WI38 (cell line): ENCODE results near the gene KCNJ10.

Source experiments
- H3K4me3 ChIP-seq: 2 replicates; pipeline ENCODE4 v1.5.1; 2011; ENCODE audit warnings: low read depth, mild to moderate bottlenecking, control low read depth, low read length
- TF ChIP-seq, protein P1 (sequence below): IDR thresholded peaks from 2 replicates; pipeline ENCODE4 v1.5.1; 2012; ENCODE audit warnings: low read depth, mild to moderate bottlenecking, control low read depth, low read length

KCNJ10 gene

DNA sequence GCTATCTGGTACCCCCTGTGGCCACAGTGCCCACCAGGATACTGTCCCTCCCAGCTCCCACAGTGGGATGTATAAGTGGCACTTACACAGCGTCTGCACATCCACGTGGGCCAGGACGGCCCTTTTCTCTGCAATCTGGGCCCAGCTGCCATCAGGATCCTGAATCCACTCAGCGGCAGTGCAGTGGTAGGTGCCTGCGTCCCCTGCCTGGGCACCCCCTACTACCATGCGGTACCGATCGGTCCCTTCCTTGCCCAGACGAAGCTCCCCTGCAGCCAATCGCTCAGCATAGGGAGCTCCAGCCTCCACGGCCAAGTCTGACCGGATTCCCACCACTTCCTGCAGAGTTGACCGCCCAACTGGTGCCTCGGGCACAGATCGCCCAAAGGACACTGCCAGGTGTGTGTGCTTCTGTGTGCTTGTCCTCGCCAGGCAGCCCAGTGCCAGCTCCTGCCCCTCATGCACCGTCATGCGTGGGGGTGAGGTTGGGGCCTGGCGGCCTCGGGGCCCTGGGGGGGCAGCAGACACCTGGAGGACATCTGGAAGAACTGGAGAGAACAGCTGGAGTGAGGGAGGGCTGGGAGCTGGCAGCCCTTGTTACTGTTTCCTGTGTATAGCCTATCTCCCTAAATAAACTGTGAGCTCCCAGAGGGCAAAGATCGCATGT lies 23.8 kb upstream of the KCNJ10 start:
- TF ChIP-seq, protein P1, sequence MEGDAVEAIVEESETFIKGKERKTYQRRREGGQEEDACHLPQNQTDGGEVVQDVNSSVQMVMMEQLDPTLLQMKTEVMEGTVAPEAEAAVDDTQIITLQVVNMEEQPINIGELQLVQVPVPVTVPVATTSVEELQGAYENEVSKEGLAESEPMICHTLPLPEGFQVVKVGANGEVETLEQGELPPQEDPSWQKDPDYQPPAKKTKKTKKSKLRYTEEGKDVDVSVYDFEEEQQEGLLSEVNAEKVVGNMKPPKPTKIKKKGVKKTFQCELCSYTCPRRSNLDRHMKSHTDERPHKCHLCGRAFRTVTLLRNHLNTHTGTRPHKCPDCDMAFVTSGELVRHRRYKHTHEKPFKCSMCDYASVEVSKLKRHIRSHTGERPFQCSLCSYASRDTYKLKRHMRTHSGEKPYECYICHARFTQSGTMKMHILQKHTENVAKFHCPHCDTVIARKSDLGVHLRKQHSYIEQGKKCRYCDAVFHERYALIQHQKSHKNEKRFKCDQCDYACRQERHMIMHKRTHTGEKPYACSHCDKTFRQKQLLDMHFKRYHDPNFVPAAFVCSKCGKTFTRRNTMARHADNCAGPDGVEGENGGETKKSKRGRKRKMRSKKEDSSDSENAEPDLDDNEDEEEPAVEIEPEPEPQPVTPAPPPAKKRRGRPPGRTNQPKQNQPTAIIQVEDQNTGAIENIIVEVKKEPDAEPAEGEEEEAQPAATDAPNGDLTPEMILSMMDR = no peak
- H3K4me3 ChIP-seq = no peak overlapping the region

DNA sequence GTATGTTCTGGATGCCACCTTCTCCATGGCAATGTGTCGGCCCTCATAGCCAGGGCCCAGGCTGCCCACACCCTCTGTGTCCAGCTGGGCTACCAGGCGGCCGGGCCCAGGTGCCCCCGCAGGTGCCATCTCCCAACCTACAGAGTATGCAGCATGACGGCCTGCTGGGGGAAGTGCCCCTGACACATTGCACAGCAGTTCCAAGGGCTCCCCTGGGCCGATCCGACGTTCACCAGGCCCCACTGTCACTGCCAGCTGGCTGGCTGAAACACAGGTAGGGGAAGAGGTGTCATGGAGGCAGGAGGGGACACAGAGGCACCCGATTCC lies 23.1 kb upstream of the KCNJ10 start:
- H3K4me3 ChIP-seq = no peak overlapping the region
- TF ChIP-seq, protein P1 = no peak

DNA sequence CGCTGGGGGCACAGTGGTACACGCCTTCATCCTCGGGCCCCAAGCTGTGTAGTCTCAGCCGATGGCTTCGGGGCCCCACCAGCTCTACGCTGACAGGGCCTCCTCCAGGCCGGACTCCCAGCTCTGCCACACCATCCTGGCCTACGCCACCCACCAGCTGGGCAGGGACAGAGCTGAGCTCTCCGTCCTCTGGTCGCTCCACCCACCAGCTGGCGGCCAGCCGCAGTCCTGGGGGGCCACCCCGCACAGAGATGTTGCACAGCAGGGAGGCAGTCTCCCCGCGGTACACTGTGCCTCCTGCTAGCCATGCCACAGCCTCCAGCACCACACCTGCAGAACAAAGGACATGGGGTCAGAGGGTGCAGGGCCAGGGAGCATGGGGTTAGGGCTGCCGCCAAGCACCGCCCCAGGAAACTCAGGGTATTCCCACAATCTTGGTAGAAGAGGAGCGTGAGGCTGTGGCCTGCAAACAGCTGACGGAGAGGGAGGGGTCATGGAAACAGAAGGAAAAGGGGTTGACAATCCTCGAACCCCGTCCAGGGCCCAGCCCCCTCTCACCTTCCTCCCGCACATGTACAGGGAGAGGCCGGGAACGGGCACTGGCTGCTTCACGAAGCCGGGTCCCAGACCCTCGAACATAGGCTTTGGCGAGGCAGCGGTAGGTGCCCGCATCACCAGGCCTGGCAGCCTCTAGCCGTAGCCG lies 22.6 kb upstream of the KCNJ10 start:
- H3K4me3 ChIP-seq = no peak overlapping the region
- TF ChIP-seq, protein P1 = no peak

DNA sequence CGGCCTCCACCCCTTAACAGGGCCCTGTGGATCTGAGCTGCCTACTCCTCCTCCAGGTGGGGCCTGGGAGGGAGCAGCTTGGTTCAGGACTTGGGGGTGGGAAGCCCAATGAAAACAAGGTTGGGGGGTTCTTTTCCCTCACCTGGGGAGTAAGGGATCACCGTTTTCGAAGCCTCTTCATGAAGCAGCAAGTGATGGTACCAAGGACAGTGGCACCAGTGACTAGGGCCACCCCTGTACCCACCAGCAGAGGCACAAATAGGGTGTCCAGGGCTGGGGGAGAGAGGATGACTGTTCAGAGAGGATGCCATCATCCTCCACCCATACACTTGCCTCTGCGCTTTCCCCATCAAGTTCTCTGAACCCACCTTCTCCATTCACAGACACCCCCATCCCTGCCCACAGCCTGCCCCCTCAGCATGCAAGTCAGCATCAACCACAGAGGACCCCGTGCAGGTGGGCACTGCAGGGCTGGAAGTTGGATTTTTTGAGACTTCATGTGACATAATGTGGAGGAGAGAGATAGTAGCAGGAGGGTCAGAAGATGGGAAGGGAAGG lies 21.8 kb upstream of the KCNJ10 start:
- TF ChIP-seq, protein P1 = no peak
- no peak overlapping the region for H3K4me3 ChIP-seq

DNA sequence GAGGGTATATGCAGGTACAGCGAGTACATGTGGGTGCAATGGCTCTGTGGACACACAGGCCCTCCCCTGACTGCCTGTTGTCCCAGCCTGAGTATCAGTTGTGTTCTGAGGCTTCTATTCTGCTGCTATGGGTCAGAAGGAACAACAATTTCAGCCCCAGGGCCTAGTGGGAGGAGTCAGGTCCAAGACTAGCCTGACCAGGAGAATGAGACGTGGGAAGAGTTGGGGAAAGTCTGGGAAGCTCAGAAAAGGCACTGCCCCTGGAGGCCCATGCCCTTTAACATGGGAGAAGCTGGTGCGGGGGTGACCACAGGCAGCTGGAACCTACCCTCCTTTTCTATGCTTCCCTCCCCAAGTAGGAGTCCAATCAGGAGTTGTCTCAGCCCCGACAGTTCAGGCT lies 20.8 kb upstream of the KCNJ10 start:
- TF ChIP-seq, protein P1 = no peak

DNA sequence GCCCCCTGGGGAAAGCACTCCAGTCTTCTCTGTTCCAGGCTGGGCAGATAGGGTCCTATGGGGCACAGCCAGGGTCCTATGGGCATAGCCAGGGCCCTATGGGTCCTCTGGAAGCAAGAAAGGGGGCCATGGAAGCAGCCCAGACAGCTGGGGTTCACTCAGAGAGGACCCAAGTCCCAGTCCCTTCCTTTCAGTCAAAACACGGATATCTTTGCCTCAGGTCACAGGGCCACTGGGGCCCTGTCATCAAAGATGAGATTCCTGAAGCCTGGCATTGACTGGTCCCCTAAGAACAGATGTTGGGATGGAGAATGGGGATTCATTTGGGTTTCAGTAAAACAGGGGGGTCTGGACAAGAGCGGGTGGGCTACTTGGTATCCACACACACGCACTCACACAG lies 19.9 kb upstream of the KCNJ10 start:
- TF ChIP-seq, protein P1 = no peak
- H3K4me3 ChIP-seq = no peak overlapping the region

More for the DNA sequence above, 20.8 kb upstream of the KCNJ10 start:
- no peak overlapping the region for H3K4me3 ChIP-seq

DNA sequence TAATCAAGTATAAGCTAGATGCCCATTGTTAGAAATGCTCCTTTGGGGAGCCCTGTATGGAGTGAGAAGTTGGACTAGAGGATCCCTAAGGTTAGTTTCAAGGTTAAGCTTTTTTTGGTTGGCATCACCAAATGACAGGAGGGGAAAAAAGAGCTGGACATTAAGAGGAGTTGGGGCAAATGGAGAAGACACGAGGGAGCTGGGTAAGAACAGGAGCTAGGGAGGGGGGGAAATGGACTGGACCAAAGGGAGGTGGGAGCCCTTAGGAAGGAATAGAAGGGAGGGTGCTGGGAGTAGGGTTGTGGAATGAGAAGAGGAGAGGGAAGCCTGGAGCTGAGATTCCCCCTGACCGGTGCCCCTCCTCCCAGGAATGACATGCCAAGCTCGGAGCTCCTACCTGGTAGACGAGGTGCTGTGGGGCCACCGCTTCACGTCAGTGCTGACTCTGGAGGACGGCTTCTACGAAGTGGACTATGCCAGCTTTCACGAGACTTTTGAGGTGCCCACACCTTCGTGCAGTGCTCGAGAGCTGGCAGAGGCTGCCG lies 17.2 kb upstream of the KCNJ10 start:
- TF ChIP-seq, protein P1 = no peak

More for the DNA sequence above, 17.2 kb upstream of the KCNJ10 start:
- no peak overlapping the region for H3K4me3 ChIP-seq
